Measurements from ENCODE around the gene NOA1.
A peak's percentile ranks its signal among the peaks of the same experiment; 100 is the strongest.

NOA1 gene

GRCh38 chr4:56977321-56978012, at the start of gene NOA1:
TSS of gene NOA1 (minus strand) at chr4:56977606. CDS start at chr4:56977585, 21 bp downstream.
- peak; percentile 99 for DNase-seq (ENCODE audit: low read depth)

- peak; percentile 71 for DNase-seq (ENCODE audit: low read depth)
Observed at GRCh38 chr4:57023104-57023503, 45.7 kb upstream of the NOA1 start.

- peak; percentile 75 for DNase-seq (ENCODE audit: low read depth)
Observed at GRCh38 chr4:57020467-57021101, 43.2 kb upstream of the NOA1 start.

- DNase-seq (ENCODE audit: low read depth), result peak; percentile 8
Observed at GRCh38 chr4:57018980-57019379, 41.6 kb upstream of the NOA1 start.

- DNase-seq (ENCODE audit: low read depth), result no peak
Observed at GRCh38 chr4:57013543-57014120, 36.2 kb upstream of the NOA1 start.

- no peak for DNase-seq (ENCODE audit: low read depth)
Observed at GRCh38 chr4:56999751-57000150, 22.3 kb upstream of the NOA1 start.

- DNase-seq (ENCODE audit: low read depth), result peak; percentile 90
Observed at GRCh38 chr4:56995525-56995924, 18.1 kb upstream of the NOA1 start.

- DNase-seq (ENCODE audit: low read depth), result peak; percentile 18
Observed at GRCh38 chr4:56990109-56990905, 12.9 kb upstream of the NOA1 start.

- no peak for DNase-seq (ENCODE audit: low read depth)
Observed at GRCh38 chr4:56986952-56987351, 9.5 kb upstream of the NOA1 start.

GRCh38 chr4:56986192-56986591, 8.8 kb upstream of the NOA1 start:
- DNase-seq (ENCODE audit: low read depth), result no peak

GRCh38 chr4:56981795-56982201, 4.4 kb upstream of the NOA1 start:
- DNase-seq (ENCODE audit: low read depth), result no peak

- peak; percentile 3 for DNase-seq (ENCODE audit: low read depth)
Observed at GRCh38 chr4:56979421-56980072, 2.1 kb upstream of the NOA1 start.

- DNase-seq (ENCODE audit: low read depth), result peak; percentile 94
Observed at GRCh38 chr4:56978750-56979303, 1.4 kb upstream of the NOA1 start, which contains the start of gene POLR2B. TSS of gene POLR2B (plus strand) at chr4:56978896. CDS start at chr4:56978986, 90 bp downstream.

GRCh38 chr4:56976837-56977320, 527 bp downstream of the NOA1 start:
- DNase-seq (ENCODE audit: low read depth), result no peak

- no peak for DNase-seq (ENCODE audit: low read depth)
Observed at GRCh38 chr4:56976283-56976836, 1.0 kb downstream of the NOA1 start.

GRCh38 chr4:56973336-56973735, 4.1 kb downstream of the NOA1 start:
- no peak for DNase-seq (ENCODE audit: low read depth)

- no peak for DNase-seq (ENCODE audit: low read depth)
Observed at GRCh38 chr4:56972809-56973208, 4.6 kb downstream of the NOA1 start.

- DNase-seq (ENCODE audit: low read depth), result no peak
Observed at GRCh38 chr4:56972389-56972788, 5.0 kb downstream of the NOA1 start.

GRCh38 chr4:56971383-56971782, 6.0 kb downstream of the NOA1 start:
- no peak for DNase-seq (ENCODE audit: low read depth)

- no peak for DNase-seq (ENCODE audit: low read depth)
Observed at GRCh38 chr4:56961107-56961500, 16.3 kb downstream of the NOA1 start.

GRCh38 chr4:56959100-56959499, 18.3 kb downstream of the NOA1 start:
- peak; percentile 28 for DNase-seq (ENCODE audit: low read depth)

Measured in fibroblast of gingiva (primary cell).